Bronchial epithelial cell (primary cell): Measurements from ENCODE around the gene DNMT3B. TPM values are rescaled to one million over a fixed set of nuclear protein-coding genes. Genes with fewer than 3 reads are reported as not detected.
"Not testable (repeated sequence)": the region's sequence is repeated elsewhere in the genome, so short reads cannot be mapped to it uniquely, and the experiment has no call there.

Experiments
- DNase-seq: peaks from one replicate; pipeline ENCODE4 v3.0.0-alpha.2; 2010; ENCODE audit warnings: low read depth
- FAIRE-seq: peaks from 2 replicates; lab custom pipeline; 2011; peaks lifted over from hg19 to GRCh38; lab: Jason Lieb, UNC
- H3K27me3 ChIP-seq: 2 replicates; pipeline ENCODE4 v1.5.1; 2011; ENCODE audit warnings: low read length; ENCODE audit not compliant: control insufficient read depth, insufficient read depth
- H3K36me3 ChIP-seq: 2 replicates; pipeline ENCODE4 v1.5.1; 2011; ENCODE audit warnings: low read length; ENCODE audit not compliant: control insufficient read depth, insufficient read depth
- H3K4me3 ChIP-seq: 2 replicates; pipeline ENCODE4 v1.5.1; 2011; ENCODE audit warnings: mild to moderate bottlenecking, low read depth, low read length, control low read depth
- CTCF ChIP-seq: IDR thresholded peaks from 2 replicates; pipeline ENCODE4 v1.5.1; 2011; ENCODE audit warnings: mild to moderate bottlenecking, moderate library complexity, low read length, control low read depth, inconsistent platforms; ENCODE audit not compliant: insufficient read depth, severe bottlenecking
- total RNA-seq: library from RNA; depleted of rRNA; stranded (reverse); fragments of >200 nt; gene quantifications from 2 replicates; pipeline ENCODE4 v1.2.1, GENCODE V29; 2014

Gene DNMT3B
- total RNA-seq, 1 donor from 2014 or later: 0.79 TPM

- Histone ChIP-seq H3K4me3 (no peak overlapping the region), H3K36me3 (no peaks in the 10 kb centered on the region), H3K27me3 (no peaks in the 10 kb centered on the region)
- DNase-seq (no peak), FAIRE-seq (no peak)
- no peak for TF ChIP-seq CTCF
Observed at GRCh38 chr20:32756156-32756555, 6.0 kb upstream of the DNMT3B start.

GRCh38 chr20:32761417-32761830 is 761 bp upstream of the DNMT3B start:
- TF ChIP-seq CTCF: no peak
- peak overlapping the region; percentile 50 for H3K4me3 ChIP-seq
- no peaks in the 10 kb centered on the region for H3K27me3 ChIP-seq
- DNase-seq (no peak), FAIRE-seq (no peak)
- no peaks in the 10 kb centered on the region for H3K36me3 ChIP-seq

GRCh38 chr20:32762754-32763201 is 593 bp downstream of the DNMT3B start:
- no peaks in the 10 kb centered on the region for H3K36me3 ChIP-seq
- H3K27me3 ChIP-seq: no peaks in the 10 kb centered on the region
- no peak for DNase-seq
- no peak for TF ChIP-seq CTCF
- no peak for FAIRE-seq
- H3K4me3 ChIP-seq: peak overlapping the region; percentile 50

GRCh38 chr20:32763202-32764004 is 1.2 kb downstream of the DNMT3B start:
- no peak for DNase-seq
- H3K4me3 ChIP-seq: peak overlapping the region; percentile 50
- H3K36me3 ChIP-seq: no peaks in the 10 kb centered on the region
- peak; percentile 4 for TF ChIP-seq CTCF
- H3K27me3 ChIP-seq: no peaks in the 10 kb centered on the region
- FAIRE-seq: no peak

- FAIRE-seq (no peak), DNase-seq (no peak)
- no peak for TF ChIP-seq CTCF
- no peaks in the 10 kb centered on the region for H3K27me3 ChIP-seq
- no peak overlapping the region for H3K4me3 ChIP-seq
- no peaks in the 10 kb centered on the region for H3K36me3 ChIP-seq
Observed at GRCh38 chr20:32764005-32764960, 2.1 kb downstream of the DNMT3B start.

- DNase-seq, FAIRE-seq, H3K27me3 ChIP-seq, H3K36me3 ChIP-seq, H3K4me3 ChIP-seq: not testable (repeated sequence)
Observed at GRCh38 chr20:32765230-32765875, 3.2 kb downstream of the DNMT3B start.
